ENCODE data around the gene HOXC11.

The HOXC11 gene

GRCh38 chr12:53950789-53951576 is 21.9 kb upstream of the HOXC11 start:
- Mint-ChIP-seq H3K9me3 (no peaks in the 10 kb centered on the region), H3K27ac (no peak overlapping the region), H3K4me1 (ENCODE audit: low read depth) (peaks cover 14% of the 10 kb centered on the region), H3K4me3 (no peak overlapping the region), H3K36me3 (ENCODE audit: low read depth) (no peaks in the 10 kb centered on the region), H3K27me3 (peaks cover 96% of the 10 kb centered on the region)
- intact Hi-C loops (cut with micrococcal nuclease), result no loop called here

- no peak overlapping the region for H3K27ac Mint-ChIP-seq
Observed at GRCh38 chr12:53951577-53952334, 21.2 kb upstream of the HOXC11 start.

GRCh38 chr12:53952335-53952694 is 20.6 kb upstream of the HOXC11 start:
- Mint-ChIP-seq H3K36me3 (ENCODE audit: low read depth) (no peaks in the 10 kb centered on the region), H3K27me3 (peaks cover 98% of the 10 kb centered on the region), H3K9me3 (no peaks in the 10 kb centered on the region), H3K27ac (no peak overlapping the region), H3K4me3 (no peak overlapping the region), H3K4me1 (ENCODE audit: low read depth) (peaks cover 15% of the 10 kb centered on the region)
- intact Hi-C loops (cut with micrococcal nuclease), result no loop called here

More at GRCh38 chr12:53951577-53952334, 21.2 kb upstream of the HOXC11 start:
- intact Hi-C loops (cut with micrococcal nuclease), result no loop called here
- Mint-ChIP-seq H3K27me3 (peaks cover 96% of the 10 kb centered on the region), H3K9me3 (no peaks in the 10 kb centered on the region), H3K36me3 (ENCODE audit: low read depth) (no peaks in the 10 kb centered on the region), H3K4me1 (ENCODE audit: low read depth) (peaks cover 15% of the 10 kb centered on the region), H3K4me3 (no peak overlapping the region)

- peaks cover 15% of the 10 kb centered on the region for H3K4me1 Mint-ChIP-seq (ENCODE audit: low read depth)
- peaks cover 98% of the 10 kb centered on the region for H3K27me3 Mint-ChIP-seq
- H3K9me3 Mint-ChIP-seq, result no peaks in the 10 kb centered on the region
- H3K4me3 Mint-ChIP-seq, result no peak overlapping the region
- intact Hi-C loops (cut with micrococcal nuclease), result no loop called here
- H3K36me3 Mint-ChIP-seq (ENCODE audit: low read depth), result no peaks in the 10 kb centered on the region
- H3K27ac Mint-ChIP-seq, result no peak overlapping the region
Observed at GRCh38 chr12:53952871-53953734, 19.8 kb upstream of the HOXC11 start.

GRCh38 chr12:53953831-53954693 is 18.9 kb upstream of the HOXC11 start:
- Mint-ChIP-seq H3K27me3 (peaks cover 96% of the 10 kb centered on the region), H3K27ac (no peak overlapping the region), H3K4me1 (ENCODE audit: low read depth) (peaks cover 15% of the 10 kb centered on the region), H3K4me3 (no peak overlapping the region), H3K36me3 (ENCODE audit: low read depth) (no peaks in the 10 kb centered on the region), H3K9me3 (no peaks in the 10 kb centered on the region)
- intact Hi-C loops (cut with micrococcal nuclease), result no loop called here

- Mint-ChIP-seq H3K27ac (no peak within 1 kb of the TSS), H3K27me3 (peaks cover 96% of the 10 kb centered on the region), H3K36me3 (ENCODE audit: low read depth) (no peaks in the 10 kb centered on the region), H3K4me3 (no peak within 1 kb of the TSS), H3K4me1 (ENCODE audit: low read depth) (peaks cover 14% of the 10 kb centered on the region), H3K9me3 (no peaks in the 10 kb centered on the region)
- intact Hi-C loops (cut with micrococcal nuclease), result no loop called here
Observed at GRCh38 chr12:53954694-53955035, 18.3 kb upstream of the HOXC11 start, which contains the start of gene HOXC12. TSS of gene HOXC12 (plus strand) at chr12:53954903. CDS start at chr12:53954930, 27 bp downstream.

GRCh38 chr12:53955036-53955775 is 17.7 kb upstream of the HOXC11 start:
- H3K9me3 Mint-ChIP-seq, result no peaks in the 10 kb centered on the region
- no peak overlapping the region for H3K27ac Mint-ChIP-seq
- H3K36me3 Mint-ChIP-seq (ENCODE audit: low read depth), result no peaks in the 10 kb centered on the region
- intact Hi-C loops (cut with micrococcal nuclease), result no loop called here
- peaks cover 18% of the 10 kb centered on the region for H3K4me1 Mint-ChIP-seq (ENCODE audit: low read depth)
- peaks cover 96% of the 10 kb centered on the region for H3K27me3 Mint-ChIP-seq
- H3K4me3 Mint-ChIP-seq, result no peak overlapping the region

GRCh38 chr12:53955776-53956250 is 17.1 kb upstream of the HOXC11 start:
- peaks cover 23% of the 10 kb centered on the region for H3K4me1 Mint-ChIP-seq (ENCODE audit: low read depth)
- intact Hi-C loops (cut with micrococcal nuclease), result no loop called here
- H3K36me3 Mint-ChIP-seq (ENCODE audit: low read depth), result no peaks in the 10 kb centered on the region
- H3K27ac Mint-ChIP-seq, result no peak overlapping the region
- no peak overlapping the region for H3K4me3 Mint-ChIP-seq
- no peaks in the 10 kb centered on the region for H3K9me3 Mint-ChIP-seq
- H3K27me3 Mint-ChIP-seq, result peaks cover 96% of the 10 kb centered on the region

GRCh38 chr12:53956251-53956887 is 16.6 kb upstream of the HOXC11 start:
- Mint-ChIP-seq H3K9me3 (no peaks in the 10 kb centered on the region), H3K4me3 (no peak overlapping the region), H3K4me1 (ENCODE audit: low read depth) (peaks cover 19% of the 10 kb centered on the region), H3K27me3 (peaks cover 96% of the 10 kb centered on the region), H3K27ac (no peak overlapping the region), H3K36me3 (ENCODE audit: low read depth) (no peaks in the 10 kb centered on the region)
- intact Hi-C loops (cut with micrococcal nuclease), result no loop called here

- Mint-ChIP-seq H3K9me3 (no peaks in the 10 kb centered on the region), H3K27ac (no peak overlapping the region), H3K4me3 (no peak overlapping the region), H3K4me1 (ENCODE audit: low read depth) (peaks cover 17% of the 10 kb centered on the region), H3K27me3 (peaks cover 95% of the 10 kb centered on the region), H3K36me3 (ENCODE audit: low read depth) (no peaks in the 10 kb centered on the region)
- intact Hi-C loops (cut with micrococcal nuclease), result no loop called here
Observed at GRCh38 chr12:53956914-53957536, 15.9 kb upstream of the HOXC11 start.

GRCh38 chr12:53958128-53958527 is 14.8 kb upstream of the HOXC11 start:
- Mint-ChIP-seq H3K9me3 (no peaks in the 10 kb centered on the region), H3K4me1 (ENCODE audit: low read depth) (peaks cover 17% of the 10 kb centered on the region), H3K27ac (no peak overlapping the region), H3K4me3 (no peak overlapping the region), H3K27me3 (peaks cover 91% of the 10 kb centered on the region), H3K36me3 (ENCODE audit: low read depth) (no peaks in the 10 kb centered on the region)
- intact Hi-C loops (cut with micrococcal nuclease), result no loop called here

GRCh38 chr12:53959314-53959713 is 13.6 kb upstream of the HOXC11 start:
- H3K9me3 Mint-ChIP-seq, result no peaks in the 10 kb centered on the region
- no peak overlapping the region for H3K4me3 Mint-ChIP-seq
- intact Hi-C loops (cut with micrococcal nuclease), result no loop called here
- no peak overlapping the region for H3K27ac Mint-ChIP-seq
- peaks cover 25% of the 10 kb centered on the region for H3K4me1 Mint-ChIP-seq (ENCODE audit: low read depth)
- peaks cover 91% of the 10 kb centered on the region for H3K27me3 Mint-ChIP-seq
- no peaks in the 10 kb centered on the region for H3K36me3 Mint-ChIP-seq (ENCODE audit: low read depth)

All from dendritic cell treated with granulocyte-macrophage colony-stimulating factor and Interleukin-4, amounts not matched to agents 40 ng/mL and 50 ng/mL, for 4 days (primary cell).